GM15510 (cell line): ENCODE measurements around the gene MORN3.

Experiments used
- POLR2A ChIP-seq: IDR thresholded peaks from 3 replicates; pipeline ENCODE4 v1.6.1; 2011; ENCODE audit warnings: borderline replicate concordance; ENCODE audit not compliant: insufficient read length; ENCODE audit errors: extremely low read depth

MORN3 gene, protein sequence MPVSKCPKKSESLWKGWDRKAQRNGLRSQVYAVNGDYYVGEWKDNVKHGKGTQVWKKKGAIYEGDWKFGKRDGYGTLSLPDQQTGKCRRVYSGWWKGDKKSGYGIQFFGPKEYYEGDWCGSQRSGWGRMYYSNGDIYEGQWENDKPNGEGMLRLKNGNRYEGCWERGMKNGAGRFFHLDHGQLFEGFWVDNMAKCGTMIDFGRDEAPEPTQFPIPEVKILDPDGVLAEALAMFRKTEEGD

DNA sequence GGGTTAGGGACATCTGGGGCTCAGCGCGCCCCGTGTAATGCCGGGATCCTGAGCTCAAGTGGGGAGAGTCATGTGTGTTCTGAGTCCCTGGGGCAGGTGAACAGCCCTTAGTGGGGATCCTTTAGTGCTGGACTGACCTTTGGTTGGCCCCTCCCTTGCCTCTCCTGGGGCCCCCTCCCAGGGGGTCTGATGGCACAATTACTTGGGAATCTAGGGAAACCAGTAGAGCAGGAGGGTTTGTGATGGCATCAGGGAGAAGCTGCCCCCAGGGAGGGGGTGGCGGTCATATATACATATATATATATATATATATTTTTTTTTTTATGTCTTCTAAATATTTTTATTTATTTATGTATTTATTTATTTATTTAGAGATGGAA is at the start of gene MORN3:
TSS of gene MORN3 (minus strand) at position 134 of the 380 bp plus-strand sequence. CDS start 171 bp downstream, outside the sequence.
- TF ChIP-seq POLR2A = no peak

DNA sequence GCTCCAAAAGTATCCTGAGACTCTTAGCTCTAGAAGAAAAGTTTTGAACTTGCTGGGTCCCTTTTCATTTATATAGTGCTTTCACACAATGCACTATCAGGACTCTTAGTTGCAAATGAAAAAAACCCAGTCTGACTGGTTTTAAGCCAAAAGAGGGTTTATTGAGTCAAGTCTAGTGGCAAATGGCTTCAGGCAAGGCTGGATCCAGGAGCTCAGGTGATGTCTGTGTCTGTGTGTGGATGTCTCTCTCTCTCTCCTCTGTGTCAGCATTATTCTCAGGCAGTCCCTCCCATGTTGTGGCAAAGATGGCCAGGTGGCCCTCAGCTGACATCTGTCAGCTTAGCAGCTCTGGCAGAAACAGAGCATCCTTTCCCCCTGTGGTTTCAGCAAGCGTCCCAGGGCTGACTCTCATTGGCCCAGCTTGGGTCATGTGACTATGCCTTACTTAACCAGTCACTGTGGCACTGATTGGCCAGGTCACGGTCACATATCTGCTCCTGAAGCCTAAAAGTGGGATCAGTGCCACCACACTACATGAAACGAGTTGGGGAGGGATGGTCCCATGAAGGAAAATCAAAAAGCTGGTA is 49.3 kb upstream of the MORN3 start:
- TF ChIP-seq POLR2A = no peak

- no peak for TF ChIP-seq POLR2A
These were observed 47.7 kb upstream of the MORN3 start for GRCh38 chr12:121717041-121717699.

DNA sequence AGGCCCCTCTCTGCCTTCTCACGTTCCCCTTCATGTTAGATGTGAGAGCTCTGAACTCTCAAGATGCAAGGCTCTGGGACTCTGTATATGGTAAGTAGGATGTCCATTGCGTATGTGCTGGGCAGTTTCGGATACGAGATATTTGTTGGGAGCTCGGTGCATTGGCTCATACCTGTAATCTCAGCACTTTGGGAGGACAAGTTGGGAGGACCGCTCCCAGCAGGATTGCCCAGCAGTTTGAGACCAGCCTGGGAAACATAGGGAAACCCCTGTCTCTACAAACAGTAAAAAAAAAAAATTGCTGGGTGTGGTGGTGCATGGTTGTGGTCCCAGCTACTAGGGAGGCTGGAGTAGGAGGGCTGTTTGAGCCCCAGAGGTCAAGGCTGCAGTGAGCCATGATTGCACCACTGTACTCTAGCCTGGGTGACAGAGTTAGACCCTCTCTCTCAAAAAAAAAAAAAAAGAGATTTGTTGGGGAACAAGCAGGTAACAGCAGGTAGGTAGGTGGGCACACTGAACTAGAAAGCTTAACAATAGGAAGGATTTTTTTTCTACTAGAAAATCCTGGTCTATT is 46.5 kb upstream of the MORN3 start:
- no peak for TF ChIP-seq POLR2A

DNA sequence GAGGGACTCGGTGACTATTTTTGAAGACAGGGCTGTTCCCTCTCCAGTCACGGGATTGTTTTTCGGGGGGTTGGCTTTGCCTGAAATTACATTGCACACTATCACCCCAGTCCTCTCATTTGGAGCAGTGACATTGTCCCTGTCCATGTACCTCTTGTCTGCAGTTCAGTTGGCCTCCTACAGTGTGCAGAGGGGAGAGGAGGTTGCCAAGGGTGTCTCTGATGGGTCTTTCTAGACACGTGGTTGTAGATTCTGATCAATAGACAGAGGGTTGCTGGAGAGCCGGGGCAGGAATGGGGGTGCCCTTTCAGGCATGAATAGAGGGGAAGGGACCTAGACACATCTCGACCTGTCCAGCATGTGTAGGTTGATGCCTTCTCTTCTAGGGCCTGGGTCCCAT is 44.3 kb upstream of the MORN3 start:
- TF ChIP-seq POLR2A = no peak

DNA sequence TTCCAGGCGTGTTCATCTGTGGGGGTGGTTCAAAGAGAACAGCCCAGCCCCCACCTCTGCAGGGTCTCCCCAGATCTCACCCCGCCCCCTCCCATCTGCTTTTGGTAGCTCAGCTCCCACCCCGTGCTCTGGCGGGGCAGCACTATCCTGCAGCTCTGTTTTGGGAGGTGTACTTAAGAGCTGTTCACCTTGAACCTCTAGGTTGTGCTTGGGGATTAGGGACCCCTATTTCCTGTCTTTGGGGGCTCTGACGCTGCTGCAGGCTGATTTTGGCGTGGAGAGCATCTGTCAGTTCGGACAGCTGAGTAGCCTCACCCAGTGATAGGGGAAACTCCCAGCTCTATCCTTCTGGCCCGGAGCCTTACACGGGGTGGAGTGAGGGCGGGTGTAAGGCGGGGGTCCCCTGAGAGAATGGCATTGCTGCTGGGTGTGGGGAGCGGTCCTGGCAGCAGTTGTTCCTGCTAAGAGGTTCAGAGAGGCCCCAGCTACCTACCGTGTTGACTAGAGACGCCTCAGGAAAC is 43.9 kb upstream of the MORN3 start:
- TF ChIP-seq POLR2A = no peak

GRCh38 chr12:121712461-121713256 is 43.2 kb upstream of the MORN3 start, which contains the start of gene TMEM120B:
Gene TMEM120B, plus strand, starts transcription at chr12:121712752. Its CDS starts 144 bp downstream, at chr12:121712896.
- peak; percentile 82 for TF ChIP-seq POLR2A

DNA sequence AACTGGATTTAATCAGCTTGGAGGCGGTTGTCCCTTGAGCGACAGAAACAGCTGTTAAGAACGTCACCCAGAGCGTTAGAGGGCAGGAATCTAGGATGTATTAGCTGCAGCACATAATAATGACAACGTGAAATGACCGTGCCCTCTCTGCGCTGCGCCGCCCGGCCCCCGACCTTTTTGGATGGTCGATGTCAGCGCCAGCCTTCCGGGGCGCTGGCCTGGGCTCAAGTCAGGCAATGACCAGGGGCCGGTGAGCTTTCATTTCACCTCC is 42.7 kb upstream of the MORN3 start:
- no peak for TF ChIP-seq POLR2A

DNA sequence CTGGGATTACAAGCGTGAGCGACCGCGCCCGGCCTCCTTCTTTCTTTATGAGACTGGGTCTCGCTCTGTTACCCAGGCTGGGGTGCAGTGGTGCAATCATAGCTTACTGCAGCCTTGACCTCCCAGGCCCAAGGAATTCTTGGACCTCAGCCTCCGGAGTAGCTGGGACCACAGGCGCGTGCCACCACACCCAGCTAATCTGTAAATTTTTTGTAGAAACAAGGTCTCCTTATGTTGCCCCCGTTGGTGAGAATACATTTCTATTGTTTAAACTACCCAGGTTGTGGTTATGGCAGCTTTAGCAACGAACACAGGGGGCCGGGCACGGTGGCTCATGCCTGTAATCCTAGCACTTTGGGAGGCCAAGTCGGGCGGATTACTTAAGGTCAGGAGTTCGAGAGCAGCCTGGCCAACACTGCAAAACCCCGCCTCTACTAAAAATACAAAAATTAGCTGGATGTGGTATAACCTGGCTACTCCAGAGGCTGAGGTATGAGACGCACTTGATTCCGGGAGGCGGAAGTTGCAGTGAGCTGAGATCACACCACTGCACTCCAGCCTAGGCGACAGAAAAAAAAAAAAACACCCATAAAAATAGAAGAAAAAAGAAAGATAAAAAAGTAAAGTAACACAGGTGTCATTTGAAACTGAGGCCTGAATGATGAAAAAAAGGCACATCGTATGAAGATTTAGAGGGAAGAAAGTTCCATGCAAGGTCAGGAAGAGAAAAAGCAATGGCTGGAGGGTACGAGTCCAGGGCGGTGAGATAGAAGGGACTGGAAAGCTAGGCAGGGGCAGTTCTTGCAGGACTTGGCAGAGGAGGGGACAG is 42.1 kb upstream of the MORN3 start:
- no peak for TF ChIP-seq POLR2A

GRCh38 chr12:121709478-121709961 is 40.1 kb upstream of the MORN3 start:
- no peak for TF ChIP-seq POLR2A

- no peak for TF ChIP-seq POLR2A
These were observed 39.0 kb upstream of the MORN3 start for GRCh38 chr12:121708313-121709063.

DNA sequence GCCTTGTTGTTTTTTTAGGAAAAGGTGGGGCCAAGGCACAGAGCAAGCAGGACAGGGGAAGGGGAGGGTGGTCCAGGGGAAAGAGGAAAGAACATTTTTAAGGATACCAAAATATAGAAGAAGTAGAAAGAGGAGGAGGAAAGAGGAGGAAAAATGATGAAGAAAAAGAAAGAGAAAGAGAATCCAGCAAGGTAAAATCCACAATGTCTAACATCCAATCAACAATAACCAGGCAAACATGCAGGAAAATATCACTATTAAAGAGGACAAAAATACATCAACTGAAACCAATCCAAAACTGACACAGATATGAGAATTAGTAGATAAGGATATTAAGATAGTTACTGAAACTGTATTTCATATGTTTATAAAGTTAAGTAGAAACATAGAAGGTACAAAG is 36.1 kb upstream of the MORN3 start:
- no peak for TF ChIP-seq POLR2A

GRCh38 chr12:121702944-121703343 is 33.5 kb upstream of the MORN3 start:
- no peak for TF ChIP-seq POLR2A
